ENCODE results near the gene LCE2D.

LCE2D gene

GRCh38 chr1:152699746-152700145 is 36.6 kb downstream of the LCE2D start:
- DNase-seq = no peak

DNA sequence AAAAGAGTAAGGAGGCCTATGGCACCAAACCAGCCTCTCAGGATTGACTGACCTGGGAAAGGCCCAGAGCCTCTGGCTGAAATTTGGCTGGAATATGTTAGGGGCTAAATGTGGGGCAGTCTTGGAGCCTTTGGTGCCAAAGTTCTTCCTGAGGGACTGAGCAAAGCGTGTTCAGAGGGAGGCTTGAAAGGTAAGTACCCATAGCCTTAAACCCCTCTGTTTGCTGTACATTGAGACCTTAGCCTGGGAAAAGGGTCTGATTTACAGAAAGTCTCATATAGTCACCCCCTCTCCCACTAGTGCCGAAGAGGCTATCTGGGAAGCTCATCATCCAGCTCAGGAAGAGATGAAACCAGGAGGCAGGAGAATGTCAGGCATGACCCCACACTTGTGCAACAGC is 44.7 kb downstream of the LCE2D start, which contains the start of gene LCE4A:
LCE4A (plus strand) TSS at position 301 of the 400 bp plus-strand sequence. CDS start 916 bp downstream, outside the sequence.
- no peak for DNase-seq
